Transverse colon (tissue), 4 donors: ENCODE results near the gene TLL2. TPM values are rescaled to one million over a fixed set of nuclear protein-coding genes. Genes with fewer than 3 reads are reported as not detected.

ENCODE experiments used
- DNase-seq: peaks from one replicate; pipeline ENCODE4 v3.0.0-alpha.2; 2019
- H3K27ac ChIP-seq, 4 donors: fragments of 200-600 bp; sonication (generic); 2 replicates each; pipeline ENCODE4 v1.5.1; 2016 to 2018; ENCODE audit warnings: inconsistent platforms in 4 of 4
- H3K27me3 ChIP-seq: fragments of 200-600 bp; sonication (generic); 2 replicates; pipeline ENCODE4 v1.5.1; 2017; ENCODE audit warnings: inconsistent platforms
- H3K36me3 ChIP-seq, 4 donors: fragments of 200-600 bp; sonication (generic); 2 replicates each; pipeline ENCODE4 v1.5.1; 2017 to 2019; ENCODE audit warnings: inconsistent platforms in 4 of 4
- H3K4me1 ChIP-seq, 4 donors: fragments of 200-600 bp; sonication (generic); 2 replicates each; pipeline ENCODE4 v1.5.1; 2017 to 2020; ENCODE audit warnings: inconsistent platforms in 4 of 4
- H3K4me3 ChIP-seq, 4 donors: fragments of 200-600 bp; sonication (generic); 1 replicate in 1 of 4; 2 replicates in 3 of 4; pipeline versions ENCODE4 v1.5.1 to v1.6.1; 2017 to 2019; ENCODE audit warnings: inconsistent platforms in 4 of 4
- H3K9me3 ChIP-seq, 2 donors: fragments of 200-600 bp; sonication (generic); 2 replicates each; pipeline ENCODE4 v1.5.1; 2017 to 2019; ENCODE audit warnings: inconsistent platforms in 2 of 2
- EP300 ChIP-seq: sonication (generic); formaldehyde crosslinking; IDR thresholded peaks from one replicate; pipeline ENCODE4 v1.6.1; 2017; ENCODE audit warnings: antibody characterized with exemption, low read depth
- POLR2A ChIP-seq: fragments of 450-650 bp; IDR thresholded peaks from one replicate; pipeline ENCODE4 v1.6.1; 2016; ENCODE audit warnings: antibody characterized with exemption, mild to moderate bottlenecking, moderate library complexity
- POLR2AphosphoS5 ChIP-seq, 3 donors: sonication (generic); formaldehyde crosslinking; IDR thresholded peaks; one replicate each; pipeline ENCODE4 v1.6.1; 2016; ENCODE audit warnings: antibody characterized with exemption in 3 of 3
- WGBS, 2 donors: methylation state at CpG; one replicate each; pipeline ENCODE4 v1.1.5; 2018; ENCODE audit warnings: low coverage in 1 of 2; 5-methylcytosine and 5-hydroxymethylcytosine counted together
- in situ Hi-C, 4 donors: fragments of 200-750 bp; cut with MboI; loops; one replicate each; pipeline versions ENCODE4 v1.15.0 to v1.15.1; 2017; ENCODE audit warnings: low sequenced_read_pairs in 3 of 4, low pct_ligation_motif_present in 1 of 4, low pct_unique_long_range_greater_than_20kb in 1 of 4
- intact Hi-C: fragments of 100-400 bp; cut with DNase I; formaldehyde crosslinking; loops from one replicate; pipeline ENCODE4 v1.15.1; 2023; ENCODE audit warnings: low total_unique reads
- total RNA-seq, 4 donors: library from RNA; depleted of rRNA; stranded (reverse); fragments of >200 nt; gene quantifications; one replicate each; pipeline ENCODE4 v1.1.0, GENCODE V29; 2016
- TF ChIP-seq, protein P1 (sequence below), 5 experiments: fragments of 200-600 bp in 3 of 5; fragments of 450-650 bp in 2 of 5; sonication (generic) in 3 of 5; IDR thresholded peaks; 1 replicate in 2 of 5; 2 replicates in 3 of 5; pipeline ENCODE4 v1.5.1; 2016 to 2017; ENCODE audit warnings: antibody characterized with exemption in 5 of 5, inconsistent platforms in 3 of 5, mild to moderate bottlenecking in 2 of 5, moderate library complexity in 1 of 5

TLL2 gene
- total RNA-seq, 4 donors from 2014 or later: 0.32 to 0.96 TPM; not detected in 2

DNA sequence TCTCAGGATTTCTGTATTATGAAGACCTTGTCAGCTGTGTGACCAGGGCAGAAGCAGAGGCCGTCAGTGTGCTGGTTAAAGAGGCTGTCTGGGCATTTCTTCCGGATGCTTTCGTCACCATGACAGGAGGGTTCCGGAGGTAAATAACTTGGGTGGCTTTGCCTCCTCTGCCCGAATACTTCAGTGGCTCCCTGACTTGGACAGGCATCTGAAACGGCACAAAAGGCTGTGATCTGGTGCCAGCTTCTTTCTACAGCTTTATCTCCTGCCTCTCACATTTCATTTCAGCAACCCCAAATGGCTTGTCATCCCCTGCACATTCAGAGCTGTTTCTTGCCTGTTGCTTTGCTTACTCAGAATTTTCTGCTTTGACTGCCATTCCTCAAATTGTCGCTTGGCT, 186.3 kb downstream of the TLL2 start:
- Histone ChIP-seq H3K27ac (no peak overlapping the region), H3K4me3 (no peak overlapping the region), H3K9me3 (no peaks in the 10 kb centered on the region), H3K4me1 (no peaks in the 10 kb centered on the region), H3K27me3 (peaks cover 3% of the 10 kb centered on the region), H3K36me3 (no peaks in the 10 kb centered on the region)
- TF ChIP-seq, protein P1, sequence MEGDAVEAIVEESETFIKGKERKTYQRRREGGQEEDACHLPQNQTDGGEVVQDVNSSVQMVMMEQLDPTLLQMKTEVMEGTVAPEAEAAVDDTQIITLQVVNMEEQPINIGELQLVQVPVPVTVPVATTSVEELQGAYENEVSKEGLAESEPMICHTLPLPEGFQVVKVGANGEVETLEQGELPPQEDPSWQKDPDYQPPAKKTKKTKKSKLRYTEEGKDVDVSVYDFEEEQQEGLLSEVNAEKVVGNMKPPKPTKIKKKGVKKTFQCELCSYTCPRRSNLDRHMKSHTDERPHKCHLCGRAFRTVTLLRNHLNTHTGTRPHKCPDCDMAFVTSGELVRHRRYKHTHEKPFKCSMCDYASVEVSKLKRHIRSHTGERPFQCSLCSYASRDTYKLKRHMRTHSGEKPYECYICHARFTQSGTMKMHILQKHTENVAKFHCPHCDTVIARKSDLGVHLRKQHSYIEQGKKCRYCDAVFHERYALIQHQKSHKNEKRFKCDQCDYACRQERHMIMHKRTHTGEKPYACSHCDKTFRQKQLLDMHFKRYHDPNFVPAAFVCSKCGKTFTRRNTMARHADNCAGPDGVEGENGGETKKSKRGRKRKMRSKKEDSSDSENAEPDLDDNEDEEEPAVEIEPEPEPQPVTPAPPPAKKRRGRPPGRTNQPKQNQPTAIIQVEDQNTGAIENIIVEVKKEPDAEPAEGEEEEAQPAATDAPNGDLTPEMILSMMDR (IDR thresholded peaks at IDR 0.05): no peak
- TF ChIP-seq POLR2A (no peak), EP300 (no peak), POLR2AphosphoS5 (IDR thresholded peaks at IDR 0.05) (no peak)
- 86 to 89% methylated on average over 3 to 7 of the region's 7 CpGs for WGBS, 2 donors
- in situ Hi-C loops (no loop called here), intact Hi-C loops (no loop called here)
- DNase-seq: no peak

DNA sequence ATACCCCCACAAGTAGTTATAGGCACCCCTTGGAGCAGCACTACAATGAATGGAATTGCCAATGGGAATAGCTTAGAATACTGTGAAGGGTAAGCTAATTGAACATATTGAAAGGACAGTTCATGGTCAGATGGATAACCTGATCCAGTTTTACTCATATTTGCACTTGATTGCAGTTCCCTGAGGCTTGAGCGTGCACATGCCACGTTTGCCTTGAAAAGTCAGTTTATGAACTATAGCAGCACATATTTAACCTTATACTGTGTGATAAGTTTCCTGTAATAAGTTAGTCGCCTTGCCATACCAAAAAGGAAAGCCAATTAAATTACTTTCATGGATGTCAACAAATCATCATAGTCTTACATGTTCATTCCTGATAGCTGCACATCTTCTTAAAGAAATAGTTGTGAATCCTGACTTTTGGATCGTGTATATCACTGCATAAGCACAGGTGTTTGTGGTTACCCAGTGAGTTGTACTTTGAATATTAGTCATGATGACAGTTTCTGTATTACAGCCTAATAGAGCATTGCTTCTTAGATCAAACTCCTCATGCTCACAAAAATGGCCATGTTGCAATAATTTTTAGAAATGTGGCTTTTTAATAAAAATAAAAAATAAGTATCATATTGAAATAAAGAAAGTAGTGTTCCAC, 187.9 kb downstream of the TLL2 start:
- WGBS, 2 donors: 74% methylated on average over 3 to 4 of the region's 4 CpGs
- in situ Hi-C loops (no loop called here), intact Hi-C loops (no loop called here)
- DNase-seq: no peak
- no peaks in the 10 kb centered on the region for H3K36me3 ChIP-seq
- no peaks in the 10 kb centered on the region for H3K9me3 ChIP-seq
- no peaks in the 10 kb centered on the region for H3K4me1 ChIP-seq
- H3K4me3 ChIP-seq: no peak overlapping the region
- H3K27ac ChIP-seq: no peak overlapping the region
- peaks cover 3% of the 10 kb centered on the region for H3K27me3 ChIP-seq
- TF ChIP-seq, protein P1 (IDR thresholded peaks at IDR 0.05): no peak
- TF ChIP-seq POLR2A: no peak
- TF ChIP-seq POLR2AphosphoS5 (IDR thresholded peaks at IDR 0.05): no peak
- TF ChIP-seq EP300: no peak

DNA sequence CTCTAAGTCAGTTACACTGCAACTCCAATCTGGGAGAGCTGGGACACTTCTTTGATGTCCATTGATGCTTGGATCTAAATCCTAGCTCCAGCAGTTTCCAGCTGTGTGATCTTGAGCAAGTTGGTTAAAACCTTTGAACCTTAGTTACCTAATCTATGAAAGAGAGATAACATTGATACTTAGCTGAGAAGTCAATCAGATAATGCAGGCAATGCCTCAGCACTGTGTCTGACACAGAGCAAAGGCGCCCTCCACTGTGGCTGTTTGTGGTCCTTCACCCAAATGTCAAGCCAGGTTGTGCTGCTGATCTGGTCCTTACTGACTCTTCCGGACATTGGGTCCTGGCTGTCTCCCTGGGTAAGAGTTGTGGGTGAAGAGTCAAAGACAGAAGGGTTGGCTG, 189.3 kb downstream of the TLL2 start:
- Histone ChIP-seq H3K27ac (no peak overlapping the region), H3K4me1 (no peaks in the 10 kb centered on the region), H3K4me3 (no peak overlapping the region), H3K27me3 (peaks cover 3% of the 10 kb centered on the region), H3K36me3 (no peaks in the 10 kb centered on the region), H3K9me3 (no peaks in the 10 kb centered on the region)
- in situ Hi-C loops: loop anchor here in 3 of 4 donors (25.0 kb wide), 1 partner anchor 312 kb away; no protein-coding TSS in a partner anchor
- no peak for DNase-seq
- TF ChIP-seq POLR2AphosphoS5 (IDR thresholded peaks at IDR 0.05) (no peak), EP300 (no peak), POLR2A (no peak)
- TF ChIP-seq, protein P1 (IDR thresholded peaks at IDR 0.05): no peak
- intact Hi-C loops: no loop called here
- 90% methylated on average over 2 of the region's 2 CpGs; no CpG with 5 or more reads in 1 of the 2 donors for WGBS, 2 donors

DNA sequence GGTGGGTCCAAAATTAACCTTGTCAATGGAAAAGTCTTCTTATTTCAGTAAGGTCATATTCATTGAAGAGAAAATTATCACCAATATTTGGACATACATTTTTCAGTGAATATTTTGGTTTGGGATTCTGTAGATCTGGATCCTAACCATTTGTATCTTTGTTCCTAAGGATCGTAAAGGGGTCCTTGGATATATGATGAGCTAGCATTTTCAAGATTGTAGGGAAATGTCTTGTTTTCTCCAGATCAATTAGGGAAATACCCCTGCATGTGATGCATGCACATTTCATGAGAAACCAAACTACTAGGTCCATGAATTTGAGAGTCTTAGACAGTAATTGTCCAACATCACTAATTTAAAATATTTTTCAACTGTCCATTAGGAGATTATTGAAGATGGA, 191.5 kb downstream of the TLL2 start:
- TF ChIP-seq POLR2A (no peak), EP300 (no peak), POLR2AphosphoS5 (IDR thresholded peaks at IDR 0.05) (no peak)
- TF ChIP-seq, protein P1 (IDR thresholded peaks at IDR 0.05): no peak

More for the DNA sequence above, 191.5 kb downstream of the TLL2 start:
- intact Hi-C loops (no loop called here), in situ Hi-C loops (loop anchor here in 3 of 4 donors (25.0 kb wide), 1 partner anchor 310 kb away; no protein-coding TSS in a partner anchor)
- 83 to 96% methylated on average over 1 of the region's 1 CpG for WGBS, 2 donors
- Histone ChIP-seq H3K27ac (no peak overlapping the region), H3K36me3 (no peaks in the 10 kb centered on the region), H3K9me3 (no peaks in the 10 kb centered on the region), H3K27me3 (peaks cover under 1% of the 10 kb centered on the region), H3K4me1 (no peaks in the 10 kb centered on the region), H3K4me3 (no peak overlapping the region)
- DNase-seq: no peak
